ENCODE results near the gene SUGT1.

DNA sequence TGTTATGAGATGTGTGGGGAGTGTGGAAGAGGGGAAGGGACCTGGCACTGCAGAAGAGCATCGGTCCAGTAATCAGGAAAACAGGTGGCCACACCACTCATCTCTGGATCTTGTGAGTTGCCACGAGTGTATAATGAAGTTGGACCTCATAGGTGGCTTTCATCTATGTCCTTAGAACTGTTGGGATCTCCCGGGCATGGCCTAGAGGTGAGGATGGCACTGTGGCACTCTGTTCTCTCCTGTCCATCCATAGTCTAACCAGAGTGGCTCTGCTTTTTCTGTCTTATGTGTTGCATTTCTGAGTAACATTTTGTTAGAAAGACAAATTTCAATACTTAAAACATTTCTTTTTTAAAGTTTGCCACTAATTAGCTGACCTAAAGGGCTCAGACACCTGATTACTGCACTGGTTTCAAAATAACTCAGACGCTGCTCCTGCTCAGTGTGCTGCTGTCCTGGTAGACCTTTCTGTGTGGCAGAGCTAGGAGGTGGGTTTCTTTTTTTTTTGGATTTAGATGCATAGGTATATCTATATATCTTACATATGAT lies 81.5 kb downstream of the SUGT1 start:
- TF ChIP-seq POLR2A (IDR thresholded peaks at IDR 0.05), result no peak
- TF ChIP-seq, protein P1, sequence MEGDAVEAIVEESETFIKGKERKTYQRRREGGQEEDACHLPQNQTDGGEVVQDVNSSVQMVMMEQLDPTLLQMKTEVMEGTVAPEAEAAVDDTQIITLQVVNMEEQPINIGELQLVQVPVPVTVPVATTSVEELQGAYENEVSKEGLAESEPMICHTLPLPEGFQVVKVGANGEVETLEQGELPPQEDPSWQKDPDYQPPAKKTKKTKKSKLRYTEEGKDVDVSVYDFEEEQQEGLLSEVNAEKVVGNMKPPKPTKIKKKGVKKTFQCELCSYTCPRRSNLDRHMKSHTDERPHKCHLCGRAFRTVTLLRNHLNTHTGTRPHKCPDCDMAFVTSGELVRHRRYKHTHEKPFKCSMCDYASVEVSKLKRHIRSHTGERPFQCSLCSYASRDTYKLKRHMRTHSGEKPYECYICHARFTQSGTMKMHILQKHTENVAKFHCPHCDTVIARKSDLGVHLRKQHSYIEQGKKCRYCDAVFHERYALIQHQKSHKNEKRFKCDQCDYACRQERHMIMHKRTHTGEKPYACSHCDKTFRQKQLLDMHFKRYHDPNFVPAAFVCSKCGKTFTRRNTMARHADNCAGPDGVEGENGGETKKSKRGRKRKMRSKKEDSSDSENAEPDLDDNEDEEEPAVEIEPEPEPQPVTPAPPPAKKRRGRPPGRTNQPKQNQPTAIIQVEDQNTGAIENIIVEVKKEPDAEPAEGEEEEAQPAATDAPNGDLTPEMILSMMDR (IDR thresholded peaks at IDR 0.05), result no peak

Measured in stomach (tissue), 4 donors.